ENCODE results near the gene AAGAB. TPM values are rescaled to one million over a fixed set of nuclear protein-coding genes. Genes with fewer than 3 reads are reported as not detected.
A peak's percentile ranks its signal among the peaks of the same experiment; 100 is the strongest.

Gene AAGAB
- total RNA-seq, 1 donor from 2014 or later = 13.6 TPM

DNA sequence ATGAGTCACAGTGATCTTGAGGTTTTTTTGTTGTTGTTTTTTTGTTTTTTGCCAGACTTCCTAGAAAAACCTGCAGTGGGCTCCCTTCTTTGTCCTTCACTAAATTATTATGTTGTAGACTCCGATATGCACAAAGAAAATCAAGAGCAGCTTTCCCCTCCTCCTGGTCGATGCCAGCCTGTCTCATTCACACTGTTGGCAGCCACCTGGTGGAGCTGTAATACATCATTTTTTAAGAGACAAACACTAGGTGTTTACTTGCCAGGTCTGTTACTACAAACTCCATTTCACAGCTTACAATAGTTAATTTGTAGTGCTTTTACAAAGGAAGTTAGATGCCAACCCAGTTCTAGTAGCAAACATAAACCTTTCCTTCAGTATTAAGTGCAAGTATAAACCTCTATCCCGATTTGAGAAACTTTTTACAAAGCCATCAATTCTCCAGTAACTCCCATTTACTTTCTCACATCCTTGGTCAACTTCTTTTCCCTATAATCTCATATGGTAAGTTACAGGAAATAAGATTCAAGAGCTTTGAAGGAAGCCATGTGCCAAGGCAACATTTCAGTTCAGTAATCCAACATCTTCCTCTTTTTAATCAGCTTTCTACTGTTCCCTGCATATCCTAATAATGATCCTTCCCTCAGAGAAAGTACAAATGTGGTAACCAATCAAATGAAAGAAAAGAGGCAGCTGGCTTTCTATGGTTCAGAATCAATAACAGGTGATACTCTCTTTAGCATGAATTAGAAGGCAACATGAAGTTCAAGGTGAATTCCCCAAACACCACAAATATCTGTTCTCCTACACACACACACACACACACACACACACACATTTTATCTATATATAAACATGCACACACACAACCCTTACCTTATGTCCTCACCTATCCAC lies 14.0 kb downstream of the AAGAB start:
- H3K9me3 ChIP-seq (ENCODE audit: control insufficient read depth in 3 of 3, low read length in 3 of 3) = no peaks in the 10 kb centered on the region
- peaks cover 0 to 1% (median 0%) of the 10 kb centered on the region in 3 donors for H3K36me3 ChIP-seq (ENCODE audit: control insufficient read depth in 3 of 3, insufficient read depth in 3 of 3, low read length in 3 of 3)
- H3K9ac ChIP-seq (ENCODE audit: low read depth in 1 of 3, low read length in 3 of 3) = peak overlapping the region in 1 of 3 donors; percentile 10
- H3K27me3 ChIP-seq (ENCODE audit: control insufficient read depth in 3 of 3, insufficient read depth in 3 of 3, low read length in 3 of 3) = no peaks in the 10 kb centered on the region
- H3K27ac ChIP-seq (ENCODE audit: low read depth, low read length) = peak overlapping the region; percentile 8
- no peak overlapping the region for H3K4me3 ChIP-seq (ENCODE audit: low read length in 3 of 3)
- peaks cover 15 to 34% (median 21%) of the 10 kb centered on the region in 3 donors for H3K4me1 ChIP-seq (ENCODE audit: control insufficient read depth in 3 of 3, insufficient read depth in 3 of 3, low read length in 3 of 3)

DNA sequence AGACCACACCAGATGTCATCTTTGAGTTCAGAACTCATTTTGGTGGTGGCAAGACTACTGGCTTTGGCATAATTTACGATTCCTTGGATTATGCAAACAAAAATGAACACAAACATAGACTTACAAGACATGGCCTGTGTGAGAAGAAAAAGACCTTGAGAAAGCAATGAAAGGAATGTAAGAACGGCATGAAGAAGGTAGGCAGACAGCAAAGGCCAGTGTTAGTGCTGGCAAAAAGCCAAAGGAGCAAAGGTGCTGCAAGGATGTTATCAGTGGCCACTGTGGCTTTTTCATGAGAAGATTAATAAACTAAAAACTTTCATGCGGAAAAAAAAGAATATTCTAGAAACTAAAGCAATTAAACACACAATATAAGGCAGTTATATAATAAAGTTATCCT lies 21.9 kb downstream of the AAGAB start:
- no peaks in the 10 kb centered on the region for H3K9me3 ChIP-seq (ENCODE audit: control insufficient read depth in 3 of 3, low read length in 3 of 3)
- no peaks in the 10 kb centered on the region for H3K4me1 ChIP-seq (ENCODE audit: control insufficient read depth in 3 of 3, insufficient read depth in 3 of 3, low read length in 3 of 3)
- H3K4me3 ChIP-seq (ENCODE audit: low read length in 3 of 3) = no peak overlapping the region
- no peaks in the 10 kb centered on the region for H3K27me3 ChIP-seq (ENCODE audit: control insufficient read depth in 3 of 3, insufficient read depth in 3 of 3, low read length in 3 of 3)
- peaks cover 7 to 19% (median 12%) of the 10 kb centered on the region in 3 donors for H3K36me3 ChIP-seq (ENCODE audit: control insufficient read depth in 3 of 3, insufficient read depth in 3 of 3, low read length in 3 of 3)
- H3K9ac ChIP-seq (ENCODE audit: low read depth in 1 of 3, low read length in 3 of 3) = no peak overlapping the region
- no peak overlapping the region for H3K27ac ChIP-seq (ENCODE audit: low read depth, low read length)

DNA sequence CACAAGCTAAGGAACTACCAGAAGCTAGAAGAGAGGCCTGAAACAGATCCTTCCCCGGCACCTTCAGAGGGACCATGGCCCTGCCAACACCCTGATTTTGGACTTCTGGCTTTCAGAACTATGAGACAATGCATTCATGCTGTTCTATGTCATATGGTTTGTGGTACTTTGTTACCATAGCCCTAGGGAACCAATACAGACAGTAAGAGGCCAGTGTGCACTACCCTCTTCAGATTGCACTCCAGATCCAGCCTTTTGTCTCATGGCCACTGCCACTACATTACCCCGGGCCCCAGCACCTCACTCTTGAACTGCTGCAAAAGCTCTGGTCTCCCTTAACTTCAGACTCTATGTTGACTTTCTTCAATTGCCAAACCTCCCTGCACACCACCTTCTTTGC lies 24.0 kb downstream of the AAGAB start:
- no peak overlapping the region for H3K4me3 ChIP-seq (ENCODE audit: low read length in 3 of 3)
- no peaks in the 10 kb centered on the region for H3K27me3 ChIP-seq (ENCODE audit: control insufficient read depth in 3 of 3, insufficient read depth in 3 of 3, low read length in 3 of 3)
- H3K36me3 ChIP-seq (ENCODE audit: control insufficient read depth in 3 of 3, insufficient read depth in 3 of 3, low read length in 3 of 3) = peaks cover 7 to 18% (median 12%) of the 10 kb centered on the region in 3 donors
- H3K9ac ChIP-seq (ENCODE audit: low read depth in 1 of 3, low read length in 3 of 3) = no peak overlapping the region
- H3K4me1 ChIP-seq (ENCODE audit: control insufficient read depth in 3 of 3, insufficient read depth in 3 of 3, low read length in 3 of 3) = no peaks in the 10 kb centered on the region
- no peaks in the 10 kb centered on the region for H3K9me3 ChIP-seq (ENCODE audit: control insufficient read depth in 3 of 3, low read length in 3 of 3)
- H3K27ac ChIP-seq (ENCODE audit: low read depth, low read length) = no peak overlapping the region

DNA sequence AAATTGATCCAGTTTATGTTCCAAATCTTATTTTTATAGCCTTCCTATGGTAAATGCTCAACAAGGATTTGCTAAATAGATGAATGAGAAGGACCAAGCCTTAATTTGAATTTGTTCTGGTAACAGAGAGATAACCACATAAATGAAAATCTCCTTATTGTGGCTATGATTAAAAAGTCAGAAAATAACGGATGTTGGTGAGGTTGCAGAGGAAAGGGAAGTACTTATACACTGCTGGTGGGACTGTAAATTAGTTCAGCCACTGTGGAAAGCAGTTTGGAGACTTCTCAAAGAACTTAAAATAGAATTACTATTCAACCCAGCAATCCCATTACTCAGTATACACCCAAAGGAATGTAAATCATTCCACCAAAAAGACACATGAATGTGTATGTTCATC lies 26.2 kb downstream of the AAGAB start:
- Histone ChIP-seq H3K4me1 (ENCODE audit: control insufficient read depth in 3 of 3, insufficient read depth in 3 of 3, low read length in 3 of 3) (no peaks in the 10 kb centered on the region), H3K27ac (ENCODE audit: low read depth, low read length) (no peak overlapping the region), H3K27me3 (ENCODE audit: control insufficient read depth in 3 of 3, insufficient read depth in 3 of 3, low read length in 3 of 3) (no peaks in the 10 kb centered on the region), H3K36me3 (ENCODE audit: control insufficient read depth in 3 of 3, insufficient read depth in 3 of 3, low read length in 3 of 3) (peaks cover 7 to 13% (median 12%) of the 10 kb centered on the region in 3 donors), H3K9me3 (ENCODE audit: control insufficient read depth in 3 of 3, low read length in 3 of 3) (no peaks in the 10 kb centered on the region), H3K9ac (ENCODE audit: low read depth in 1 of 3, low read length in 3 of 3) (no peak overlapping the region), H3K4me3 (ENCODE audit: low read length in 3 of 3) (no peak overlapping the region)

DNA sequence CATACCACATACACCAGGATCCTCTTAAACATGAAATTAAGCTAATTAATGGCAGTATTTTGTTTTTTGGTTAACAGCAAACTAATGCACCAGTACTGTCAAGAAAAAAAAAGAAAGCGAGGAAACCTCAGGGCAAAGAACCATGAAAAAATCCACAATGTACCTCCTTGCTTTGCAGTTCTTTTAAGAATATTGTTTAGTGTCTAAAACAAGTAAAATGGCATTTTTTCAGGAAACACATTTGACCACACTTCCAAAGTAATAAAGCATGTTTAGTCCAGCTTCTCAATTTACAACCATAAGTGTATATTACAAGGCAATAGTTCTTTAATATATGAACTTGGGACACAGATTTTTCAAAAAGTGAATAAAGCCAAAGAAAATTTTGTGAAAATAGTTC lies 26.6 kb downstream of the AAGAB start:
- no peaks in the 10 kb centered on the region for H3K27me3 ChIP-seq (ENCODE audit: control insufficient read depth in 3 of 3, insufficient read depth in 3 of 3, low read length in 3 of 3)
- H3K4me3 ChIP-seq (ENCODE audit: low read length in 3 of 3) = no peak overlapping the region
- H3K9ac ChIP-seq (ENCODE audit: low read depth in 1 of 3, low read length in 3 of 3) = no peak overlapping the region
- no peaks in the 10 kb centered on the region for H3K9me3 ChIP-seq (ENCODE audit: control insufficient read depth in 3 of 3, low read length in 3 of 3)
- H3K27ac ChIP-seq (ENCODE audit: low read depth, low read length) = no peak overlapping the region
- H3K4me1 ChIP-seq (ENCODE audit: control insufficient read depth in 3 of 3, insufficient read depth in 3 of 3, low read length in 3 of 3) = no peaks in the 10 kb centered on the region
- H3K36me3 ChIP-seq (ENCODE audit: control insufficient read depth in 3 of 3, insufficient read depth in 3 of 3, low read length in 3 of 3) = peaks cover 7 to 13% (median 12%) of the 10 kb centered on the region in 3 donors

DNA sequence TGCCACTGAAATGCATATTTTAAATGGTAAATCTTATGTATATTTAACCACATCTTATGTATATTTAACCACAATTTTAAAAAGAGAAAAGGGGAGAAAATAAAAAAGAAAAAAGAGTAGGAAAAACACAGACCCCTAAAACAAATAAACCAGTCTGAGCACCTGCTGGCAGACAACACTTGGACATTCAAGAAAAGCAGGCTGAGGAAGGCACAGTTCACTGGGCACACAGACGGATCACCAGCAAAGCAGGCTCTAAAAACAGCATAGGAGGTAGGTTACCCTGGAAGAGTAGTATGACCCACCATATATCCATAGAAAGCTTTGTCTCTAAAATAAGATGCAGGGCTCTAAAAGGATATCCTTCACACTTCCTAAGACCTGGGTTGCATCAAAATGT lies 27.0 kb downstream of the AAGAB start:
- no peak overlapping the region for H3K27ac ChIP-seq (ENCODE audit: low read depth, low read length)
- H3K9me3 ChIP-seq (ENCODE audit: control insufficient read depth in 3 of 3, low read length in 3 of 3) = no peaks in the 10 kb centered on the region
- no peaks in the 10 kb centered on the region for H3K4me1 ChIP-seq (ENCODE audit: control insufficient read depth in 3 of 3, insufficient read depth in 3 of 3, low read length in 3 of 3)
- H3K36me3 ChIP-seq (ENCODE audit: control insufficient read depth in 3 of 3, insufficient read depth in 3 of 3, low read length in 3 of 3) = peaks cover 7 to 13% (median 12%) of the 10 kb centered on the region in 3 donors
- H3K27me3 ChIP-seq (ENCODE audit: control insufficient read depth in 3 of 3, insufficient read depth in 3 of 3, low read length in 3 of 3) = no peaks in the 10 kb centered on the region
- H3K9ac ChIP-seq (ENCODE audit: low read depth in 1 of 3, low read length in 3 of 3) = no peak overlapping the region
- H3K4me3 ChIP-seq (ENCODE audit: low read length in 3 of 3) = no peak overlapping the region

DNA sequence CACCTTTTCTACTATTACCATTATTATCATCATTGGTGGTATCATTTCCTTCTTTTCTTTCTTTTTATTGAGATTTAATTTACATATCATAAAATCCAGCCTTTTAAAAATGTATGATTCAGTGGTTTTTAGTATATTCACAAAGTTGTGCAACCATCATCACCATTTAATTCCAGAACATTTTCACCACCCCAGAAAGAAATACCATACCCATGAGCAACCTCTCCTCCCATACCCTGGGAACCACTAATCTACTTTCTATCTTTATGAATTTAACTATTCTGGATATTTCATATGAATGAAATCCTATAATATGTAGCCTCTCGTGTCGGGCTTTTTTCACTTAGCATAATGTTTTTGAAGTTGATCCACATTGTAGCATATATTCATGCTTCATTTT lies 29.1 kb downstream of the AAGAB start:
- no peak overlapping the region for H3K4me3 ChIP-seq (ENCODE audit: low read length in 3 of 3)
- peaks cover under 1 to 3% (median 2%) of the 10 kb centered on the region in 3 donors for H3K36me3 ChIP-seq (ENCODE audit: control insufficient read depth in 3 of 3, insufficient read depth in 3 of 3, low read length in 3 of 3)
- no peaks in the 10 kb centered on the region for H3K27me3 ChIP-seq (ENCODE audit: control insufficient read depth in 3 of 3, insufficient read depth in 3 of 3, low read length in 3 of 3)
- no peak overlapping the region for H3K9ac ChIP-seq (ENCODE audit: low read depth in 1 of 3, low read length in 3 of 3)
- no peak overlapping the region for H3K27ac ChIP-seq (ENCODE audit: low read depth, low read length)
- H3K9me3 ChIP-seq (ENCODE audit: control insufficient read depth in 3 of 3, low read length in 3 of 3) = no peaks in the 10 kb centered on the region
- H3K4me1 ChIP-seq (ENCODE audit: control insufficient read depth in 3 of 3, insufficient read depth in 3 of 3, low read length in 3 of 3) = no peaks in the 10 kb centered on the region

DNA sequence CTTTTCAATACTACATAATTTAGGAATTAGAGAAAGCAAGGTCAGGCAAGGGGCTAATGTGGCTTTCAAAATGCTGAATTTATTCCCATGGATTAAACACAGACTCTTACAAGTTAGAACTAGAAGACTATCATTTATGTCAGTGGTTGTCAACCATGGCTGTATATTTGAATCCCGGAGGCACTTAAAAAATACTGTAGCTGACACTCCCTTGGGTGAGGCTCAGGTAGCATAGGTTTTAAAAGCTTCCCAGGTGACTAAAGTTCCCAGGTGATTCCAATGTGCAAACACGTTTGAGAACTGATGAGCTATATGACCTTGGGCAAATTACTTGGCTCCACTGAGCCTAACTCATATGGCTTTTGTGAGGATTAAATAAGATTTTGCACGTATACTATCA lies 29.6 kb downstream of the AAGAB start:
- Histone ChIP-seq H3K9ac (ENCODE audit: low read depth in 1 of 3, low read length in 3 of 3) (no peak overlapping the region), H3K27me3 (ENCODE audit: control insufficient read depth in 3 of 3, insufficient read depth in 3 of 3, low read length in 3 of 3) (no peaks in the 10 kb centered on the region), H3K36me3 (ENCODE audit: control insufficient read depth in 3 of 3, insufficient read depth in 3 of 3, low read length in 3 of 3) (no peaks in the 10 kb centered on the region), H3K4me3 (ENCODE audit: low read length in 3 of 3) (no peak overlapping the region), H3K9me3 (ENCODE audit: control insufficient read depth in 3 of 3, low read length in 3 of 3) (no peaks in the 10 kb centered on the region), H3K4me1 (ENCODE audit: control insufficient read depth in 3 of 3, insufficient read depth in 3 of 3, low read length in 3 of 3) (no peaks in the 10 kb centered on the region), H3K27ac (ENCODE audit: low read depth, low read length) (no peak overlapping the region)

DNA sequence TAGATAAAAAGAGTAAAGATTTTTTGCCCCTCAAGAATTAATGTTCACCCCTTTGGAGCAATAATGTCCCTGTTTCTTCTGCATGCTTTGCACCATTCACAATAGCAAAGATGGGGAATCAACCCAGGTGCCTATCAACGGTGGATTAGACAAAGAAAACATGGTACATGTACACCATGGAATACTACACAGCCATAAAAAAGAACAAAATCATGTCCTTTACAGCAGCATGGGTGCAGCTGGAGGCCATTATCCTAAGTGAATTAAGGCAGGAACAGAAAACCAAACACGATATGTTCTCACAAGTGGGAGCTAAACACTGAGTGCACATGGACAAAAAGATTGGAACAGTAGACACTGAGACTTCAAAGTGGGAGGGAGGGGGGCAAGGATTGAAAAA lies 35.2 kb downstream of the AAGAB start:
- no peak overlapping the region for H3K4me3 ChIP-seq (ENCODE audit: low read length in 3 of 3)
- no peaks in the 10 kb centered on the region for H3K27me3 ChIP-seq (ENCODE audit: control insufficient read depth in 3 of 3, insufficient read depth in 3 of 3, low read length in 3 of 3)
- H3K27ac ChIP-seq (ENCODE audit: low read depth, low read length) = no peak overlapping the region
- no peak overlapping the region for H3K9ac ChIP-seq (ENCODE audit: low read depth in 1 of 3, low read length in 3 of 3)
- no peaks in the 10 kb centered on the region for H3K36me3 ChIP-seq (ENCODE audit: control insufficient read depth in 3 of 3, insufficient read depth in 3 of 3, low read length in 3 of 3)
- H3K9me3 ChIP-seq (ENCODE audit: control insufficient read depth in 3 of 3, low read length in 3 of 3) = no peaks in the 10 kb centered on the region
- H3K4me1 ChIP-seq (ENCODE audit: control insufficient read depth in 3 of 3, insufficient read depth in 3 of 3, low read length in 3 of 3) = no peaks in the 10 kb centered on the region

DNA sequence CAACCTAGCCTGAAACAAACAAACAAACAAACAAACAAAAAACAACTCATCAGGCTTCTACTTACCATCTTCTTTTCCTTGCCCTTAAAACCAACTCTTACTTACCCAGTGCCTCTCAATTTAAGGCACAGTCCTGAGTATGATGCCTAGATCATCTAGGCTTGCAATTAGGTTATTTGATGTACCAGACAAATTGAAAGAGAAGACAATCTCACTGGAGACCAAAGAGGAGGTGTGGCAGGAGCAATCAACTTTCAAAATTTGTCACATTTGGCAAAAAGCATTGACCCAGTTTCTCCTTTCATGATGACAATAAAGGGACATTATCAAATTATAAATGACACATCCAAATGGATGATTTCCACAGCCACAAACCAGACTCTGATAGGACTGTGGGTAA lies 36.0 kb downstream of the AAGAB start:
- Histone ChIP-seq H3K9ac (ENCODE audit: low read depth in 1 of 3, low read length in 3 of 3) (no peak overlapping the region), H3K4me3 (ENCODE audit: low read length in 3 of 3) (no peak overlapping the region), H3K27me3 (ENCODE audit: control insufficient read depth in 3 of 3, insufficient read depth in 3 of 3, low read length in 3 of 3) (no peaks in the 10 kb centered on the region), H3K4me1 (ENCODE audit: control insufficient read depth in 3 of 3, insufficient read depth in 3 of 3, low read length in 3 of 3) (no peaks in the 10 kb centered on the region), H3K27ac (ENCODE audit: low read depth, low read length) (no peak overlapping the region), H3K36me3 (ENCODE audit: control insufficient read depth in 3 of 3, insufficient read depth in 3 of 3, low read length in 3 of 3) (no peaks in the 10 kb centered on the region), H3K9me3 (ENCODE audit: control insufficient read depth in 3 of 3, low read length in 3 of 3) (no peaks in the 10 kb centered on the region)
